Liver (tissue), 9 donors: ENCODE measurements around the gene B4GALT3. TPM values are rescaled to one million over a fixed set of nuclear protein-coding genes. Genes with fewer than 3 reads are reported as not detected.

Source experiments
- DNase-seq: peaks from one replicate; pipeline ENCODE4 v3.0.0-alpha.2; 2017; ENCODE audit warnings: low spot score
- H3K27ac ChIP-seq, 2 donors: one replicate each; pipeline ENCODE4 v1.7.0; 2013; ENCODE audit warnings: inconsistent platforms in 2 of 2, low read length in 2 of 2, control low read depth in 1 of 2, low read depth in 1 of 2, mild to moderate bottlenecking in 1 of 2
- H3K27me3 ChIP-seq, 4 donors: one replicate each; pipeline versions ENCODE4 v1.6.1 to v1.7.0; 2013; ENCODE audit warnings: low read length in 3 of 4, inconsistent platforms in 1 of 4, mild to moderate bottlenecking in 1 of 4, moderate library complexity in 1 of 4; ENCODE audit not compliant: control insufficient read depth in 4 of 4, insufficient read depth in 4 of 4
- H3K36me3 ChIP-seq, 4 donors: one replicate each; pipeline versions ENCODE4 v1.6.1 to v1.7.0; 2013; ENCODE audit warnings: low read length in 3 of 4, mild to moderate bottlenecking in 3 of 4, low read depth in 1 of 4, moderate library complexity in 1 of 4; ENCODE audit not compliant: control insufficient read depth in 4 of 4, insufficient read depth in 3 of 4
- H3K4me1 ChIP-seq, 4 donors: one replicate each; pipeline versions ENCODE4 v1.6.1 to v1.7.0; 2013; ENCODE audit warnings: low read length in 3 of 4, mild to moderate bottlenecking in 3 of 4, moderate library complexity in 1 of 4; ENCODE audit not compliant: control insufficient read depth in 4 of 4, insufficient read depth in 4 of 4
- H3K4me3 ChIP-seq, 3 donors: one replicate each; pipeline versions ENCODE4 v1.6.1 to v1.7.0; 2013; ENCODE audit warnings: low read length in 3 of 3, control low read depth in 1 of 3, low read depth in 1 of 3, mild to moderate bottlenecking in 1 of 3
- H3K9ac ChIP-seq, 2 donors: one replicate each; pipeline ENCODE4 v1.7.0; 2013; ENCODE audit warnings: low read length in 2 of 2, mild to moderate bottlenecking in 2 of 2, moderate library complexity in 2 of 2, control low read depth in 1 of 2, low read depth in 1 of 2
- H3K9me3 ChIP-seq, 4 donors: one replicate each; pipeline versions ENCODE4 v1.6.1 to v1.7.0; 2013; ENCODE audit warnings: low read length in 3 of 4; ENCODE audit not compliant: control insufficient read depth in 4 of 4
- ATF3 ChIP-seq: IDR thresholded peaks from 2 replicates; pipeline ENCODE4 v1.6.1; 2016; ENCODE audit warnings: antibody characterized with exemption
- CTCF ChIP-seq: fragments of 150-350 bp; IDR thresholded peaks from 2 replicates; pipeline ENCODE4 v1.5.1; 2017; ENCODE audit warnings: improper control_type of control experiment, low read depth, low read length; ENCODE audit not compliant: missing input control
- EGR1 ChIP-seq, 2 donors: IDR thresholded peaks; 2 replicates each; pipeline ENCODE4 v1.6.1; 2016 to 2018; ENCODE audit warnings: antibody characterized with exemption in 2 of 2, low read depth in 2 of 2
- FOXA1 ChIP-seq: IDR thresholded peaks from 2 replicates; pipeline ENCODE4 v1.6.1; 2016; ENCODE audit warnings: antibody characterized with exemption
- FOXA2 ChIP-seq: IDR thresholded peaks from 2 replicates; pipeline ENCODE4 v1.6.1; 2016; ENCODE audit warnings: antibody characterized with exemption
- GABPA ChIP-seq, 2 donors: IDR thresholded peaks in 1 of 2; conservative IDR thresholded peaks in 1 of 2; 2 replicates each; pipeline ENCODE4 v1.6.1; 2016; ENCODE audit warnings: antibody characterized with exemption in 2 of 2, mild to moderate bottlenecking in 1 of 2, moderate library complexity in 1 of 2
- HNF4A ChIP-seq, 2 donors: conservative IDR thresholded peaks; 2 replicates each; pipeline ENCODE4 v1.6.1; 2016; ENCODE audit warnings: antibody characterized with exemption in 2 of 2, mild to moderate bottlenecking in 2 of 2
- HNF4G ChIP-seq: IDR thresholded peaks from 2 replicates; pipeline ENCODE4 v1.6.1; 2016; ENCODE audit warnings: antibody characterized with exemption
- JUND ChIP-seq, 2 donors: IDR thresholded peaks; 2 replicates each; pipeline ENCODE4 v1.6.1; 2016; ENCODE audit warnings: antibody characterized with exemption in 2 of 2
- MAX ChIP-seq: IDR thresholded peaks from 2 replicates; pipeline ENCODE4 v1.6.1; 2016; ENCODE audit warnings: antibody characterized with exemption
- NR2F2 ChIP-seq: IDR thresholded peaks from 2 replicates; pipeline ENCODE4 v1.6.1; 2016; ENCODE audit warnings: antibody characterized with exemption
- RAD21 ChIP-seq, 2 donors: IDR thresholded peaks; 2 replicates each; pipeline ENCODE4 v1.6.1; 2016; ENCODE audit warnings: antibody characterized with exemption in 2 of 2, mild to moderate bottlenecking in 2 of 2
- RXRA ChIP-seq, 2 donors: IDR thresholded peaks; 2 replicates each; pipeline ENCODE4 v1.6.1; 2017 to 2018; ENCODE audit warnings: antibody characterized with exemption in 2 of 2, mild to moderate bottlenecking in 1 of 2
- SP1 ChIP-seq: IDR thresholded peaks from 2 replicates; pipeline ENCODE4 v1.6.1; 2018; ENCODE audit warnings: antibody characterized with exemption, mild to moderate bottlenecking
- TAF1 ChIP-seq: conservative IDR thresholded peaks from 2 replicates; pipeline ENCODE4 v1.6.1; 2016; ENCODE audit warnings: antibody characterized with exemption, mild to moderate bottlenecking
- YY1 ChIP-seq: IDR thresholded peaks from 2 replicates; pipeline ENCODE4 v1.6.1; 2016; ENCODE audit warnings: antibody characterized with exemption, mild to moderate bottlenecking
- ZBTB33 ChIP-seq: IDR thresholded peaks from 2 replicates; pipeline ENCODE4 v1.6.1; 2016; ENCODE audit warnings: antibody characterized with exemption
- WGBS: extraction: QIAGEN DNeasy Blood & Tissue Kit; methylation state at CpG from one replicate; pipeline ENCODE4 v1.1.7; 2013; 5-methylcytosine and 5-hydroxymethylcytosine counted together
- polyA plus RNA-seq, 2 donors: library from polyadenylated mRNA; stranded (reverse) in 1 of 2; unstranded in 1 of 2; fragments of 200-250 nt in 1 of 2; fragments of >200 nt in 1 of 2; fragmentation: Nextera tagmentation in 1 of 2; extraction: Ambion mirVana in 1 of 2; gene quantifications; one replicate each; pipeline versions ENCODE4 v1.2.1 to v1.2.3, GENCODE V29; 2013 to 2015
- total RNA-seq, 2 donors: library from RNA; depleted of rRNA; stranded (reverse); fragments of >200 nt; gene quantifications; one replicate each; pipeline ENCODE4 v1.2.3, GENCODE V29; 2014
- TF ChIP-seq, protein P1 (sequence below): IDR thresholded peaks from 2 replicates; pipeline ENCODE4 v1.6.1; 2016; ENCODE audit warnings: antibody characterized with exemption, mild to moderate bottlenecking
- donor health status: healthy.
- donor health status: healthy.
- donor health status: healthy.
- donor health status: healthy.
- donor health status: healthy.

B4GALT3 gene
- total and polyA plus RNA-seq, 4 donors = 13.1 to 23.8 (median 14.7) TPM

- TF ChIP-seq TAF1 (no peak), FOXA1 (peak; percentile 59), HNF4G (peak; percentile 33), JUND (IDR thresholded peaks at IDR 0.05) (peak; percentile 81 to 94), NR2F2 (peak; percentile 60), ATF3 (peak; percentile 97), EGR1 (IDR thresholded peaks at IDR 0.05; ENCODE audit: low read depth in 2 of 2) (peak in 1 of 2 donors; percentile 57), HNF4A (conservative IDR thresholded peaks at IDR 0.05) (peak; percentile 80 to 92), CTCF (no peak), SP1 (peak; percentile 99), FOXA2 (peak; percentile 69), RXRA (IDR thresholded peaks at IDR 0.05) (peak; percentile 97 to 99), YY1 (peak; percentile 85), RAD21 (IDR thresholded peaks at IDR 0.05) (peak; percentile 39 to 51), ZBTB33 (peak; percentile 73), GABPA (IDR thresholded peaks at IDR 0.05 in 1 of 2, conservative IDR thresholded peaks at IDR 0.05 in 1 of 2) (peak in 1 of 2 donors; percentile 78), MAX (peak; percentile 70)
- TF ChIP-seq, protein P1, sequence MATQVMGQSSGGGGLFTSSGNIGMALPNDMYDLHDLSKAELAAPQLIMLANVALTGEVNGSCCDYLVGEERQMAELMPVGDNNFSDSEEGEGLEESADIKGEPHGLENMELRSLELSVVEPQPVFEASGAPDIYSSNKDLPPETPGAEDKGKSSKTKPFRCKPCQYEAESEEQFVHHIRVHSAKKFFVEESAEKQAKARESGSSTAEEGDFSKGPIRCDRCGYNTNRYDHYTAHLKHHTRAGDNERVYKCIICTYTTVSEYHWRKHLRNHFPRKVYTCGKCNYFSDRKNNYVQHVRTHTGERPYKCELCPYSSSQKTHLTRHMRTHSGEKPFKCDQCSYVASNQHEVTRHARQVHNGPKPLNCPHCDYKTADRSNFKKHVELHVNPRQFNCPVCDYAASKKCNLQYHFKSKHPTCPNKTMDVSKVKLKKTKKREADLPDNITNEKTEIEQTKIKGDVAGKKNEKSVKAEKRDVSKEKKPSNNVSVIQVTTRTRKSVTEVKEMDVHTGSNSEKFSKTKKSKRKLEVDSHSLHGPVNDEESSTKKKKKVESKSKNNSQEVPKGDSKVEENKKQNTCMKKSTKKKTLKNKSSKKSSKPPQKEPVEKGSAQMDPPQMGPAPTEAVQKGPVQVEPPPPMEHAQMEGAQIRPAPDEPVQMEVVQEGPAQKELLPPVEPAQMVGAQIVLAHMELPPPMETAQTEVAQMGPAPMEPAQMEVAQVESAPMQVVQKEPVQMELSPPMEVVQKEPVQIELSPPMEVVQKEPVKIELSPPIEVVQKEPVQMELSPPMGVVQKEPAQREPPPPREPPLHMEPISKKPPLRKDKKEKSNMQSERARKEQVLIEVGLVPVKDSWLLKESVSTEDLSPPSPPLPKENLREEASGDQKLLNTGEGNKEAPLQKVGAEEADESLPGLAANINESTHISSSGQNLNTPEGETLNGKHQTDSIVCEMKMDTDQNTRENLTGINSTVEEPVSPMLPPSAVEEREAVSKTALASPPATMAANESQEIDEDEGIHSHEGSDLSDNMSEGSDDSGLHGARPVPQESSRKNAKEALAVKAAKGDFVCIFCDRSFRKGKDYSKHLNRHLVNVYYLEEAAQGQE = peak; percentile 77
- Histone ChIP-seq H3K27ac (peak overlapping the region; percentile 93 to 100), H3K9me3 (no peaks in the 10 kb centered on the region), H3K4me1 (peaks cover 0 to 53% (median 30%) of the 10 kb centered on the region in 4 donors), H3K36me3 (peaks cover 0 to 6% (median under 1%) of the 10 kb centered on the region in 4 donors), H3K27me3 (no peaks in the 10 kb centered on the region), H3K9ac (peak overlapping the region in 1 of 2 donors; percentile 47), H3K4me3 (peak overlapping the region in 2 of 3 donors; percentile 44 to 68)
- DNase-seq = peak; percentile 71
- 32% methylated on average over 7 of the region's 7 CpGs for WGBS
These were observed 46.7 kb upstream of the B4GALT3 start for GRCh38 chr1:161223805-161224694.
